ENCODE data around the gene GCHFR. TPM values are rescaled to one million over a fixed set of nuclear protein-coding genes. Genes with fewer than 3 reads are reported as not detected.

GCHFR gene
- total RNA-seq, 3 donors from 2014 or later, result 12.0 to 25.5 (median 18.2) TPM

GRCh38 chr15:40773902-40774301, 10.0 kb downstream of the GCHFR start:
- Histone ChIP-seq H3K4me1 (ENCODE audit: low read depth) (peaks cover 20% of the 10 kb centered on the region), H3K4me3 (no peak overlapping the region), H3K36me3 (ENCODE audit: low read depth) (peaks cover 7% of the 10 kb centered on the region), H3K9me3 (no peaks in the 10 kb centered on the region)
- TF ChIP-seq CTCF (IDR thresholded peaks at IDR 0.05), result no peak
- DNase-seq (peak in 1 of 3 donors; percentile 18), ATAC-seq (no peak)
- intact Hi-C loops (cut with DNase I, micrococcal nuclease), result no loop called here

GRCh38 chr15:40775007-40775406, 11.1 kb downstream of the GCHFR start:
- ATAC-seq (no peak), DNase-seq (peak in 1 of 3 donors; percentile 15)
- Histone ChIP-seq H3K36me3 (ENCODE audit: low read depth) (peaks cover 7% of the 10 kb centered on the region), H3K4me3 (no peak overlapping the region), H3K4me1 (ENCODE audit: low read depth) (peaks cover 9% of the 10 kb centered on the region), H3K9me3 (no peaks in the 10 kb centered on the region)
- intact Hi-C loops (cut with DNase I, micrococcal nuclease), result no loop called here
- TF ChIP-seq CTCF (IDR thresholded peaks at IDR 0.05), result no peak

GRCh38 chr15:40775740-40776536, 12.1 kb downstream of the GCHFR start:
- H3K4me1 ChIP-seq (ENCODE audit: low read depth), result no peaks in the 10 kb centered on the region
- peak in 2 of 3 donors; percentile 17 to 20 for DNase-seq
- H3K36me3 ChIP-seq (ENCODE audit: low read depth), result peaks cover 7% of the 10 kb centered on the region
- H3K9me3 ChIP-seq, result no peaks in the 10 kb centered on the region
- intact Hi-C loops (cut with DNase I, micrococcal nuclease), result loop anchor here in 1 of 2 donors (1.0 kb wide), 1 partner anchor 25 kb away; no protein-coding TSS in a partner anchor
- H3K4me3 ChIP-seq, result no peak overlapping the region
- no peak for TF ChIP-seq CTCF (IDR thresholded peaks at IDR 0.05)
- no peak for ATAC-seq

GRCh38 chr15:40776537-40777141, 12.8 kb downstream of the GCHFR start:
- no peak overlapping the region for H3K4me3 ChIP-seq
- intact Hi-C loops (cut with DNase I, micrococcal nuclease), result loop anchor here in 1 of 2 donors (1.0 kb wide), 1 partner anchor 25 kb away; no protein-coding TSS in a partner anchor
- H3K4me1 ChIP-seq (ENCODE audit: low read depth), result no peaks in the 10 kb centered on the region
- peaks cover 7% of the 10 kb centered on the region for H3K36me3 ChIP-seq (ENCODE audit: low read depth)
- ATAC-seq (peak; percentile 51), DNase-seq (peak in 2 of 3 donors; percentile 26 to 51)
- TF ChIP-seq CTCF (IDR thresholded peaks at IDR 0.05), result no peak
- no peaks in the 10 kb centered on the region for H3K9me3 ChIP-seq

GRCh38 chr15:40782609-40783227, 18.9 kb downstream of the GCHFR start:
- DNase-seq (peak; percentile 86 to 91 (median 91)), ATAC-seq (peak; percentile 92)
- peaks cover 15% of the 10 kb centered on the region for H3K4me1 ChIP-seq (ENCODE audit: low read depth)
- no peak overlapping the region for H3K4me3 ChIP-seq
- TF ChIP-seq CTCF (IDR thresholded peaks at IDR 0.05), result peak; percentile 73
- no peaks in the 10 kb centered on the region for H3K9me3 ChIP-seq
- intact Hi-C loops (cut with DNase I, micrococcal nuclease), result loop anchor here in 1 of 2 donors (10.0 kb wide), 1 partner anchor 88 kb away; the partner anchor contains the start of gene RAD51
- H3K36me3 ChIP-seq (ENCODE audit: low read depth), result peaks cover 3% of the 10 kb centered on the region

All from mucosa of descending colon (tissue), 3 donors.